Measurements from ENCODE around the gene KIF13A.
"Not testable (repeated sequence)": the region's sequence is repeated elsewhere in the genome, so short reads cannot be mapped to it uniquely, and the experiment has no call there.

Gene KIF13A

GRCh38 chr6:17842014-17842776 lies 145.2 kb downstream of the KIF13A start:
- DNase-seq: no peak

DNA sequence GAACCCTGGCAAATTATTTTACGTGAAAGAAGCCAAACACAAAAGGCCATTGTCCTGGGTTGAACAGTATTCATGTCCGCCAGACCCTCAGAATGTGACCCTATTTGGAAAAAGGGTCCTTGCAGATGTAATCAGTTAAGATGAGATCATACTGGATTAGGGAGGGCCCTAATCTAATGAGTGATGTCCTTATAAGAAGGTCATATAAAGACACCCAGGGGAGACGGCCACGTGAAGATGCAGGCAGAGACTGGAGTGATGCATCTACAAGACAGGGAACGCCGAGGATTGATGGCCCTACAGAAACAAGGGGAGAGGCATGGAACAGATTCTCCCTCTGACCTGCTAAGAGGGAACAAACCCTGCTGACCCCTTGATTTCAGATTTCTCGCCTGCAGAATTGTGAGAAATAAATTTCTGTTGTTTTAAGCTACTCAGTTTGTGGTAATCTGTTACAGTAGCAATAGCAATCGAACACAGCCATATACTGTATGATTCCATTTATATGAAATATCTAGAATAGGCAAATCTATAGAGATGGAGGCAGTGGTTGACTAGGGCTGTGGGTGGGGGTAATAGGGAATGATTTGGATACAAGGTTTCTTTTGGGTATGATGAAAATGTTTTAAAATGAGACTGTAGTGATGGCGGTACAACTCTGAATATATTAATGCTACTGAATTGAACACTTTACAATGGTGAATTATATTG lies 147.8 kb downstream of the KIF13A start:
- DNase-seq: no peak

- no peak for DNase-seq
Measured at GRCh38 chr6:17836293-17836692, 151.1 kb downstream of the KIF13A start.

DNA sequence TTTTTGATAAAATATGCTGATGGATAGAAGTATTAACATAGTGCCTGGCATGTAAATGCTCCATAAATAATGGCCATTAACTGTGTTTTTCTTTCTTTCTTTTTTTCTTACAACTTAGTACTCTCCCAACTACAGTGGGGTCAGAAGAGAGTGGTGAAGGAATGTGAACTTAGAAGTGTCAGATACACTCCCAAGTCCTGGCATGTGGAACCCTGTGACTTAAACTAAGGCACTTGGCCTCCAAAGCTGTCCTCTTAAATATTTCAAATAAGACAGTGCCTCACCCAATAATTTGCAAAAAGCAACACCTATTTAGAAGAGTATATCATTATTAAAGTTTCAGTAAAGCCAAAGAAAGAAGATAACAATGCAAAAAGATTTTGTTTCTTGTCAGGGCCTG lies 151.7 kb downstream of the KIF13A start:
- no peak for DNase-seq

- DNase-seq: no peak
Measured at GRCh38 chr6:17831135-17831534, 156.3 kb downstream of the KIF13A start.

GRCh38 chr6:17829905-17830304 lies 157.5 kb downstream of the KIF13A start:
- DNase-seq: no peak

DNA sequence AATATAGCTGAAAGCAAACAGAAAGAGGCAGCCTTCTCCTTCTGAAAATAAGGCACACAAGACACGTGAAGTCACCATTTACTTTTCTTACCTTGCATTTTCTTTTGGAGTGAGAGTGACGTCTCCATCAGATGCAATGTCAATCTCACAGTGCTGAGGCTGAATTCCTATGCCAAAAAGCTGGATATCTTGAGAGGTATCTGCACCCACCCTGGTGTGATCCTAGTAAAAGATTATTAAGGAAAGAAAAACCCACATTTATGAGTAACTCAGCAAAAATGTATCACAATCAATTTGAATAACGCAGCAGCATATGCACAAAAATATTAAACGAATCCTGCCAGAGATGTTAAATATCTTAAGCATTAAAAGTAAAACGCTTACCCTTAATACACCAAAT lies 159.3 kb downstream of the KIF13A start:
- no peak for DNase-seq

- DNase-seq: no peak
Measured at GRCh38 chr6:17826301-17826700, 161.1 kb downstream of the KIF13A start.

- no peak for DNase-seq
Measured at GRCh38 chr6:17820055-17820454, 167.4 kb downstream of the KIF13A start.

DNA sequence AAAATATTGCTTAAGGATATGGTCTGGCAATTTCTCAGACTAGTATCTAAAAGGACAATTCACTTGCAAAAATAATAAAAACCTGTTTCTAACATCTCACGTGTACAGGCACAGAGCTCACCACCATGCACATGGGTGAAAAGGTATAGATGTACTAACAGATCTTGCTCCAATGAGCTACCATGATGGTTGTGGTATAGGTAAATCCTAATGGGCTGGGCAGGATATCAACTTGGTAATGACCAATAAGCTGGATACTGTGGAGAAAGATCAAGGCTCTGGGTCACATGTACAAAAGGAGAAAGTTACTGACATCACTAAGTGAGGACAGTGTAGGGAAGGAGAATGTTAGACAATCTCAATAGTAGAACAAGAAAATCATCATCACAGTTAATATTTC lies 169.7 kb downstream of the KIF13A start:
- DNase-seq: no peak

DNA sequence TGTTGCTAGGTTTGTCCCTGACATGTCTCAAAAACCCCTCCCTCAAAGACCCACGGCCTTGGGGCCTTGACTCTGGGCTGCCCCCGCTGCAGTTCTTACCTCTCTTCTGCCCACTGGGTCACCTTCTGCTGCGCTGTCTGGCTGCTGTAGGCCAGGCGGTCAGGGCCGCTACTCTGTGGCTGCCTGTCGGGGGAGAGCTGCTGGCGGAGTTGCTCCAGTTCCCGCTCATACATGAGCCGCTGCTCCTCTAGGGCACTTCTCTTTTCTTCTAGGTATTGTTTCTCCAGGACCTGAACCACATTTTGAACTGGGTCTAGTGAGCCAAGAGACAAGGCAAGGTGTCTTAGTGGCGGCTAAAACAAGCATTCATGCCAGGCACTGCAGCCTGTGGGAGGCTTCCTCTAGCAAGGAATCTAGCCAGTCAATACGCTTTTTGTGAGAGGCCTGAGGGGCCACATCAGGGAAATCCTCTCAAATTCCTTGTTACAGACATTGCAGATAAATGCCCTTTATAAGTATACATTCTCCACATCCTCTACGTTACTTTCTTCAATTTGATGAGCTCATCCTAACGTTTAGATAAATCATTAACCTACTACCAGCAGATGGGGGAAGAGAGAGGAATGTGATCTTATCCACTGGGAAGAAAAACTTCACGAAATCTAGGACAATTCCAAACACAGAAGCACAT lies 170.4 kb downstream of the KIF13A start:
- no peak for DNase-seq

DNA sequence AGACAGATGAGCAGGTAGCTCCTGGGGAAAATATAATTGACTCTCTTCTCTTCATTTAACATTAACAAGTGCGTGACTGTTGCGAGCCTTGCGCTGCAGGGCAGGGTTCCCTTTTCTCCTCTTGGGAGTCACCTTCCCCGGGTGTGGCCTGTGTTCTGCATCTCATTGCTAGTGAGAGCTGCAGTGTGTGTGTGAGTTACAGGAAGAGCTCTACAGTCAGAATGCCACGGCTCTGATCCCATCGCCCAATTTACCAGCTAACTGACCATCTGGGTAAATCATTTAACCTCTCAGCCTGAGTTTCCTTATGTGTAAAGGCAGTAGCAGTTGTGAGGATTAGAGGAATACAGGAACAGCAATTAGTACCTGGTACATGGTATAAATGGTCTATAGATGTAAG lies 173.9 kb downstream of the KIF13A start:
- no peak for DNase-seq

GRCh38 chr6:17812311-17812710 lies 175.1 kb downstream of the KIF13A start:
- DNase-seq: no peak

DNA sequence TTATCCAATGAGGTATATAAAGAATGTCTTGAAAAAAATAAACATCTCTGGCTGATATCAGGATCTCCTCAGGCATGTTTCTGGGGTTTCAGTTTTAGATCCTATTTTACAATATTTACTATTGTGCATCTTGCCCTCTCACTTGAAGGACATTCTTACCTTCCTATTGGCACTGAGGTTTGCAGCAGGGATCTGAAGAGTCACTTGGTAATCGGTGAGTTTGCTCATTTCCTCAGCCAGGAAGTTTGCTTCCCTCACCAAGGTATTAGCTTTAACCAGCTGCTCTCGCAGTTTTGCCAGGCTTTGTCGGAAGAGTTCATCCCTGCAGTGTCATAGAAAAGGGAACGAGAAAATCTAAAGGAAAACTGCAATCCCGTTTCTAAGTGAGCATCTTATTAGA lies 178.8 kb downstream of the KIF13A start:
- no peak for DNase-seq

GRCh38 chr6:17807431-17807830 lies 180.0 kb downstream of the KIF13A start:
- DNase-seq: not testable (repeated sequence)

GRCh38 chr6:17803409-17803808 lies 184.0 kb downstream of the KIF13A start:
- no peak for DNase-seq

- DNase-seq: no peak
Measured at GRCh38 chr6:17798477-17799154, 188.8 kb downstream of the KIF13A start.

DNA sequence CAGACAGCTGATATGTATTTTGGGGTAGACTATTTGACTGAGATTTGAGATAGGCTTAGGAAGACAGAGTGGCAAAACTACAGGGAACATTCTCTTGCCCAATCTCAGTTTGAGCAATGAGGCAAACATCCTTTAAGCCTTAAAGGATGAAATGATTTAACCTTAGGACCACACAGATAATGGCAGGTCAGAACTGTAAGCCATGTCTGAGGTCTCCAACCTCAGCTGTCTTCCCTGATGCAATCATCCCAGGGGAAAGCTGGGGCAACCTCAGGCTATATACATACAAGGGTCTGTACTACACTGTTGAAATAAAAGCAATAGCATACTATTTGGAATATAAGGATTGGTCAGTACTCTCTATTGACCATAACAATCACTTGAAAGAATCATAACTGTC lies 196.9 kb downstream of the KIF13A start:
- no peak for DNase-seq

DNA sequence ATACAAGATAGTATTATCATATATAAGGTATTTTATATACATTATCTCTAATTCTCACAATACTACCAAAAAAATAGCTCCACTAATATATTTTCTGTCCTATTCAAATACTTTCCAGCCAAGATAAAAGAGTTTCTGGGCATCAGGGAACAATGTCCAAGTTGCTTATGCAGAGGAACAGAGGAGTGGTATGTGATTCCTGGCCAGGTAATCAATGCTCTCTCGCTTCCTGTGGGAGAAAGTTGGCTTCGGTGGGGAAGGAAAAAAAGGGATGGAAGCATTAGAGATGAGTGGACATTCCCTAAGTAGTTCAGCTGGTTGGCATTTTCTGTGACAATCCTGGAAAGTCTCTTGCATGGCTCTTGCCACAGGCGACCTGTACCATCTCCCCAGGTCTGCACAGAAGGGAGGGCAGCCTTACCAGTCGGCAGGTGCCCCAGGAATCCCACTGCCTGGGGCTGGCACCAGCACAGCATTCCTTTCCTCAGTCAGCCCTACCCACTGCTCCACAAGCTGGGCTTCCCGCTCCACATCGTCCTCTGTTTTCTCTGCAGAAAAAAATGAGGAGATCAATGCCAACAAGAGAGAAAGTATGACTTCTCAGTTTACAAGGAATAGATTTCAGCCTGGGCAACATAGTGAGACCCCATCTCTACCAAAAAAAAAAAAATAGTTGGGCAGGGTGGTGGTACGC lies 202.2 kb downstream of the KIF13A start:
- no peak for DNase-seq

GRCh38 chr6:17780061-17780460 lies 207.4 kb downstream of the KIF13A start:
- DNase-seq: no peak

DNA sequence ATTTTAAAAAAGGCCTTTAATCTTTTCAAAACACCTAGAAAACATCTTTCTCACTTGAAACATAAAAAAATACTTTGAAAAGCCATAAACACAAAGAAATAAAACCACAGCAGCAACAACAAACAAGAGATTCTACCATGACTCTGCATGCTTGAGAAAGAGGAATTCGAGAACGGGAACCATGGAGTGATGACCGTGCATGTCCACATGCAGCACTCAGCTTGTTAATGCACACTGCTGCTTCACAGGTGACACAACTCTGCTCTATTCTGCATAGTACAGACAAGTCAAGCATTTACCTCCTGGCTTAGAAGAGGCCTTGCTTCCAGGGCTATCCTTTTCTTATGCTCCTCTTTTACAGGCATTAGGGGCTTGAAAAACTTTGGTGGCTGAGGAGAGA lies 215.8 kb downstream of the KIF13A start:
- DNase-seq: no peak

GRCh38 chr6:17768881-17769280 lies 218.6 kb downstream of the KIF13A start:
- no peak for DNase-seq

- DNase-seq: no peak
Measured at GRCh38 chr6:17768388-17768787, 219.0 kb downstream of the KIF13A start.
